Bronchus fibroblast of lung (primary cell): ENCODE results near the gene SPIRE2. TPM values are rescaled to one million over a fixed set of nuclear protein-coding genes. Genes with fewer than 3 reads are reported as not detected.

Experiments used
- total RNA-seq: library from RNA; depleted of rRNA; stranded (reverse); fragments of >200 nt; gene quantifications from 2 replicates; pipeline ENCODE4 v1.2.3, GENCODE V29; 2015

SPIRE2 gene, protein sequence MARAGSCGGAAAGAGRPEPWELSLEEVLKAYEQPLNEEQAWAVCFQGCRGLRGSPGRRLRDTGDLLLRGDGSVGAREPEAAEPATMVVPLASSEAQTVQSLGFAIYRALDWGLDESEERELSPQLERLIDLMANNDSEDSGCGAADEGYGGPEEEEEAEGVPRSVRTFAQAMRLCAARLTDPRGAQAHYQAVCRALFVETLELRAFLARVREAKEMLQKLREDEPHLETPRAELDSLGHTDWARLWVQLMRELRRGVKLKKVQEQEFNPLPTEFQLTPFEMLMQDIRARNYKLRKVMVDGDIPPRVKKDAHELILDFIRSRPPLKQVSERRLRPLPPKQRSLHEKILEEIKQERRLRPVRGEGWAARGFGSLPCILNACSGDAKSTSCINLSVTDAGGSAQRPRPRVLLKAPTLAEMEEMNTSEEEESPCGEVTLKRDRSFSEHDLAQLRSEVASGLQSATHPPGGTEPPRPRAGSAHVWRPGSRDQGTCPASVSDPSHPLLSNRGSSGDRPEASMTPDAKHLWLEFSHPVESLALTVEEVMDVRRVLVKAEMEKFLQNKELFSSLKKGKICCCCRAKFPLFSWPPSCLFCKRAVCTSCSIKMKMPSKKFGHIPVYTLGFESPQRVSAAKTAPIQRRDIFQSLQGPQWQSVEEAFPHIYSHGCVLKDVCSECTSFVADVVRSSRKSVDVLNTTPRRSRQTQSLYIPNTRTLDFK
- 0.50 and 1.9 TPM in 2 replicates for total RNA-seq

DNA sequence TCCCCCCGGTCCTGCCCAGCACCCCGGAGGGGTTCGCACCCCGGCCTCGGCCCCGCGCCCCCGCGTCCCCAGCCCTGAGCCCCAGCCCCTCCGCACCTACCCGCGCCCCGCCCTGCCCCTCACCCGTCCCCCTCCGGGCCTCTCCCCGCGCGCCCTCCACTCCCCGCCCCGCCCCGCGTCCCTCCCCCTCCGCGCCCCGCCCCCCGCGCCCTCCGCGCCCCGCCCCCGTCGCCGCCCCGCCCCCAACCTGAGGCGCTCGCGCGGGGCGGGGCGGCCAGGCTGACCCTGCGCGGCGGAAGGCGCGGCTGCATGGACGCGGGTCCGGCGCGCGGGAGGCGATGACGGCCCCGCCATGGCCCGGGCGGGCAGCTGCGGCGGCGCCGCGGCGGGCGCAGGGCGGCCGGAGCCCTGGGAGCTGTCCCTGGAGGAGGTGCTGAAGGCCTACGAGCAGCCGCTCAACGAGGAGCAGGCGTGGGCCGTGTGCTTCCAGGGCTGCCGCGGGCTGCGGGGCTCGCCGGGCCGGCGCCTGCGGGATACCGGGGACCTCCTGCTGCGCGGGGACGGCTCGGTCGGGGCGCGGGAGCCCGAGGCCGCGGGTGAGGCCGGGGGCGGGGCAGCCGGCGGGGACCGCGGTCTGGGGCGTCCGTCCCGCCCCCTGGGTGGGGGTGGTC lies at the start of gene SPIRE2:
TSS of gene SPIRE2 (plus strand) at position 277 of the 671 bp plus-strand sequence. CDS start at position 353, 76 bp downstream.

DNA sequence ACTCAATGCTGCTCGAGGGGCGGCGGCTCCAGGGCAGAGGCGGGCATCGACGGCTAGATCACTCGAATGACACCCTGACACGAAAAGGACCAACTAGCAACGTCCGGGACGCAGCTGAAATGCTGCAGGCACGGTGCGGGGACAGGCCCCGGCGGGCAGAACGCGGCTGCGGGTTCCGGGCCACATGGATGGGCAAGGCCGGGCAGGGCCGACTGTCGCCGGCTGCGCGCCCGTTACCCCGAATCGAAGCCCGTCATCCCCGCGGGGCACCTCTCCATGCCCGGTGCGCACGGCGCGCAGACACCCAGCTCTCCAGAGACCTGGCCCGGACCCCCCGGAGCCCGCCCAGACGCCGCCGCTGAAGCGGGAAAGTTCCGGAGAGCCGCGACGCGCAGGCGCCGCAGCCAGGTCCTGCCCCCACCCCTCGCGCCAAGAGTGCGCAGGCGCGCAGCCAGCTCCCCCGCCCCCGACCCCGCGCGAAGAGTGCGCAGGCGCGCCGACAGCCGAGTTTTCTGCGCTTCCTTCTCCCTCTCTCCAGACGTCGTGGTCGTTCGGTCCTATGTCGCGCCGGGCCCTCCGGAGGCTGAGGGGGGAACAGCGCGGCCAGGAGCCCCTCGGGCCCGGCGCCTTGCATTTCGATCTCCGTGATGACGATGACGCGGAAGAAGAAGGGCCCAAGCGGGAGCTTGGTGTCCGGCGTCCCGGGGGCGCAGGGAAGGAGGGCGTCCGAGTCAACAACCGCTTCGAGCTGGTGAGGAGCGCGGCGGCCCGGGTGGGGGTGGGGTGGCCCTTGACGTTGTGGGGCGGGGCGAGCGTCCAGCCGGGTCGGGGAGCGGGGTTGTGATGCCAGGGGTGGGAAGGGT lies 45.1 kb downstream of the SPIRE2 start, which contains the start of gene TCF25:
TSS of gene TCF25 (plus strand) at position 484 of the 863 bp plus-strand sequence. CDS start at position 560, 76 bp downstream.

DNA sequence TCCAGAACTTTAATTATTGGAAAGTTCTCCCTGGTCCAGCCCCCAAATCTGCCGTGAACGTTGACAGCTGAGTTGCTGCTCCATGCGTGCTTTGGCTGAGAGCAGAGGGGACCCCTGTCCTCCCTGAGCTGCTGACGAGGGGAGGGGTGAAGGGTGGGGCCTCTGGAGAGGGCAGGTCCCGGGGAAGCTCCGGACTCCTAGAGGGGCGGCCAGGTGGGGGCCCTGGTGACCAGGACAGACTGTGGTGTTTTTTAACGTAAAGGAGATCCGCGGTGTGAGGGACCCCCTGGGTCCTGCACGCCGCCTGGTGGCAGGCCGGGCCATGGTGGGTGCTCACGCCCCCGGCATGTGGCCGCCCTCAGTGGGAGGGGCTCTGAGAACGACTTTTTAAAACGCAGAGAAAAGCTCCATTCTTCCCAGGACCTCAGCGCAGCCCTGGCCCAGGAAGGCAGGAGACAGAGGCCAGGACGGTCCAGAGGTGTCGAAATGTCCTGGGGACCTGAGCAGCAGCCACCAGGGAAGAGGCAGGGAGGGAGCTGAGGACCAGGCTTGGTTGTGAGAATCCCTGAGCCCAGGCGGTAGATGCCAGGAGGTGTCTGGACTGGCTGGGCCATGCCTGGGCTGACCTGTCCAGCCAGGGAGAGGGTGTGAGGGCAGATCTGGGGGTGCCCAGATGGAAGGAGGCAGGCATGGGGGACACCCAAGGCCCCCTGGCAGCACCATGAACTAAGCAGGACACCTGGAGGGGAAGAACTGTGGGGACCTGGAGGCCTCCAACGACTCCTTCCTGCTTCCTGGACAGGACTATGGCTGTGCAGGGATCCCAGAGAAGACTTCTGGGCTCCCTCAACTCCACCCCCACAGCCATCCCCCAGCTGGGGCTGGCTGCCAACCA lies 90.4 kb downstream of the SPIRE2 start, which contains the start of gene MC1R:
TSS of gene MC1R (plus strand) at position 410 of the 895 bp plus-strand sequence. CDS start at position 807, 397 bp downstream.

Other genes starting within 250 kb of the SPIRE2 start
- 0.15 and 0.34 TPM in 2 replicates for gene DPEP1, start 214.8 kb upstream of the SPIRE2 start, total RNA-seq
- gene CHMP1A, start 170.8 kb upstream of the SPIRE2 start, total RNA-seq: 76.0 and 87.0 TPM in 2 replicates
- 5.1 and 7.4 TPM in 2 replicates for gene SPATA33, start 170.6 kb upstream of the SPIRE2 start, total RNA-seq
- gene CDK10, start 141.8 kb upstream of the SPIRE2 start, total RNA-seq: 51.0 and 65.1 TPM in 2 replicates
- 5.6 and 6.1 TPM in 2 replicates for gene SPATA2L, start 126.8 kb upstream of the SPIRE2 start, total RNA-seq
- 8.5 and 9.6 TPM in 2 replicates for gene VPS9D1, start 107.6 kb upstream of the SPIRE2 start, total RNA-seq
- gene ZNF276, start 106.9 kb upstream of the SPIRE2 start, total RNA-seq: 6.8 and 9.9 TPM in 2 replicates
- 21.4 and 32.6 TPM in 2 replicates for gene FANCA, start 11.8 kb upstream of the SPIRE2 start, total RNA-seq
- 111 and 118 TPM in 2 replicates for gene TCF25, start 45.1 kb downstream of the SPIRE2 start, total RNA-seq
- 2.2 and 3.7 TPM in 2 replicates for gene MC1R, start 90.4 kb downstream of the SPIRE2 start, total RNA-seq
- gene TUBB3, start 94.9 kb downstream of the SPIRE2 start, total RNA-seq: 733 and 767 TPM in 2 replicates
- 105 and 118 TPM in 2 replicates for gene DEF8, start 120.3 kb downstream of the SPIRE2 start, total RNA-seq
- 1.8 and 2.2 TPM in 2 replicates for gene DBNDD1, start 191.0 kb downstream of the SPIRE2 start, total RNA-seq
- not detected in 2 replicates for gene PRDM7, start 248.9 kb downstream of the SPIRE2 start, total RNA-seq